Activated CD8-positive, alpha-beta T cell treated with anti-CD3 and anti-CD28 coated beads for 36 hours (primary cell): ENCODE data around the gene FMOD. TPM values are rescaled to one million over a fixed set of nuclear protein-coding genes. Genes with fewer than 3 reads are reported as not detected.
A peak's percentile ranks its signal among the peaks of the same experiment; 100 is the strongest.

Experiments used
- ATAC-seq: fragments of 200-7000 bp; cut with Tn5 transposase; one replicate; pipeline ENCODE4 v1.10.0; 2021; ENCODE audit warnings: mild to moderate bottlenecking, moderate library complexity
- CTCF ChIA-PET: fragments of 350-600 bp; sonication (Branson Sonifier 250); formaldehyde crosslinking; loops from one replicate; lab custom pipeline; 2021; ENCODE audit warnings: antibody characterized with exemption; lab: Charles Lee
- POLR2A ChIA-PET: fragments of 350-600 bp; sonication (Branson Sonifier 250); formaldehyde crosslinking; loops from one replicate; lab custom pipeline; 2021; ENCODE audit warnings: antibody characterized with exemption; lab: Charles Lee
- DNase-seq: peaks from one replicate; pipeline ENCODE4 v3.0.0-alpha.2; 2020
- H3K27ac Mint-ChIP-seq: one replicate; pipeline ENCODE4 v1.8.0; 2021; ENCODE audit warnings: mild to moderate bottlenecking, mixed read lengths
- H3K27me3 Mint-ChIP-seq: one replicate; pipeline ENCODE4 v1.8.0; 2021; ENCODE audit warnings: mixed read lengths
- H3K36me3 Mint-ChIP-seq: one replicate; pipeline ENCODE4 v1.8.0; 2021; ENCODE audit warnings: low read depth, mixed read lengths
- H3K4me1 Mint-ChIP-seq: one replicate; pipeline ENCODE4 v1.8.0; 2021; ENCODE audit warnings: low read depth, mixed read lengths
- H3K4me3 Mint-ChIP-seq: one replicate; pipeline ENCODE4 v1.8.0; 2021; ENCODE audit warnings: mild to moderate bottlenecking, moderate library complexity, mixed read lengths
- H3K9me3 Mint-ChIP-seq: one replicate; pipeline ENCODE4 v1.8.0; 2021; ENCODE audit warnings: mixed read lengths
- intact Hi-C: fragments of 100-400 bp; cut with micrococcal nuclease; formaldehyde crosslinking; loops from one replicate; pipeline ENCODE4 v1.10.0; 2022
- total RNA-seq, 2 experiments: library from RNA; stranded (reverse); gene quantifications; one replicate each; pipeline ENCODE4 v1.2.3, GENCODE V29; 2021
- TF ChIP-seq, protein P1 (sequence below): fragments of 200-600 bp; IDR thresholded peaks from one replicate; pipeline ENCODE4 v1.8.0; 2022; ENCODE audit warnings: antibody characterized with exemption, mild to moderate bottlenecking

FMOD gene
- total RNA-seq, 2 experiments from 2014 or later, result 1.4 to 2.4 TPM

DNA sequence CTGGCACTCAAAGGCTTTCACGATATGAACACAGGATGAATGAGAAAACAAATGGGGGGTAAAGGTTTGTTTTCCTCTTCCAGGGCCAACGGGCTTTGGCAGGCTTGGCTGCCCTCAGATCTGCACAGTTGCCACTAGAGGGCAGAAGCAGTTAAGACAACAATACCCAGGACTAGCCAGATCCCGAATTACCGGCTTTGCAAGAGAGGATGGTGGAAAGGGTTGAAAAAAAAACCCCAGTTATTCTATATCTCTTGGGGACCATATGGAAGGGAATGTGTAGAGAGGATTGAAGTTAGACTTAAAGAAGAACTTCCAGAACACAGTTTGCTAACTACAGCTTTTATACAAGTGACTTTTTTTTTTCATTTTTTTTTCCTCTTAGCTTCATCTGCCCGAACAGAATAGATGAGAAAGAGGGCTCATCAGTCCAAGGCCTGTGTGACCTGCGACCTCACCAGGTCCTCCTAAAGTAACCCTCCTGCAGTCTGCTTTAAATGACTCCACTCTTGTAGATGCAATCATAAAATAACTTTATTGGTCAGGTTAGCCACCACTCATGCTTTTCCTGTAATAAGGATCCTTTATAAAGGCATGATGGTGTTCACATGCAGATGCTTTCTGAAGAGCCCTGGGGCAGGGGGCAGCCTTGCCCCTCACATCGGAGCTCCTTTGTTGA is 10.7 kb downstream of the FMOD start:
- intact Hi-C loops, result loop anchor here (2.0 to 10.0 kb wide), 2 partner anchors 147 to 365 kb away; no protein-coding TSS in a partner anchor
- Mint-ChIP-seq H3K27me3 (peaks cover 11% of the 10 kb centered on the region), H3K36me3 (no peaks in the 10 kb centered on the region), H3K4me3 (no peak overlapping the region), H3K9me3 (no peaks in the 10 kb centered on the region), H3K27ac (no peak overlapping the region), H3K4me1 (peaks cover 17% of the 10 kb centered on the region)
- ChIA-PET POLR2A (interaction anchor here (0.6 to 1.5 kb wide), 4 partner anchors 10 to 199 kb away, joined by 3 to 4 read pairs (median 3); no protein-coding TSS in a partner anchor), CTCF (interaction anchor here (0.5 to 24.8 kb wide), 34 partner anchors 8 to 353 kb away, joined by 3 to 1114 read pairs (median 4); partner anchors contain the start of genes BTG2, FMOD, OPTC and PRELP)
- DNase-seq, result peak; percentile 71
- TF ChIP-seq, protein P1, sequence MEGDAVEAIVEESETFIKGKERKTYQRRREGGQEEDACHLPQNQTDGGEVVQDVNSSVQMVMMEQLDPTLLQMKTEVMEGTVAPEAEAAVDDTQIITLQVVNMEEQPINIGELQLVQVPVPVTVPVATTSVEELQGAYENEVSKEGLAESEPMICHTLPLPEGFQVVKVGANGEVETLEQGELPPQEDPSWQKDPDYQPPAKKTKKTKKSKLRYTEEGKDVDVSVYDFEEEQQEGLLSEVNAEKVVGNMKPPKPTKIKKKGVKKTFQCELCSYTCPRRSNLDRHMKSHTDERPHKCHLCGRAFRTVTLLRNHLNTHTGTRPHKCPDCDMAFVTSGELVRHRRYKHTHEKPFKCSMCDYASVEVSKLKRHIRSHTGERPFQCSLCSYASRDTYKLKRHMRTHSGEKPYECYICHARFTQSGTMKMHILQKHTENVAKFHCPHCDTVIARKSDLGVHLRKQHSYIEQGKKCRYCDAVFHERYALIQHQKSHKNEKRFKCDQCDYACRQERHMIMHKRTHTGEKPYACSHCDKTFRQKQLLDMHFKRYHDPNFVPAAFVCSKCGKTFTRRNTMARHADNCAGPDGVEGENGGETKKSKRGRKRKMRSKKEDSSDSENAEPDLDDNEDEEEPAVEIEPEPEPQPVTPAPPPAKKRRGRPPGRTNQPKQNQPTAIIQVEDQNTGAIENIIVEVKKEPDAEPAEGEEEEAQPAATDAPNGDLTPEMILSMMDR, result peak; percentile 91
- peak; percentile 81 for ATAC-seq

DNA sequence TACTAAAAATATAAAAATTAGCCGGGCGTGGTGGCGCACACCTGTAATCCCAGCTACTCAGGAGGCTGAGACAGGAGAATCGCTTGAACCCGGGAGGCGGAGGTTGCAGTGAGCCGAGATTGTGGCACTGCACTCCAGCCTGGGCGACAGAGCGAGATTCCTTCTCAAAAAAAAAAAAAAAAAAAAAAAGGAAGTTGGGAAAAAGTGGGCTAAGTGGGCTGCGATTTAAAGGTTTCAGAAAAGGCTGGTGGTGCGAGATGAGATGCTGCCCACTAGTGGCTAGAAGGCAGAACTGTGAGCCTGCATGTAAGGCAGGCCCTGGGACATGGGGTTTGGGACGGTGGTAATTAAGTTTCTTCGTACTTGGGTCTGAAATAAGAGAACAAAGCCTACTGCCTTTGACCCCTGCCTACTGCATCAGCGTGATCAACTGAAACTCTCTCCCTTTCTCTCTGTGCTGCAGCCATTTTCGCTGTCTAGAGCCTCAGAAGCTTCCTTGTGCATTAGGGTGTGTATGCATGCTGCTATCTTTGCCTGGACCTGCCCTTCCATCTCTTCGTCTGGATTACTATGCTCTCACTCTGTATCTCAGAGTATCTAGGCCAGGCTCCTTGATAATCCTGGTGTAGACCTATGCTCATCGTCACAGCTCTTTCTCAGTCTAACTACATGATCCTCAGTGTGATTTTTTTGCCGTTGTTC is 12.4 kb downstream of the FMOD start:
- H3K4me3 Mint-ChIP-seq, result no peak overlapping the region
- POLR2A ChIA-PET, result interaction anchor here (4.7 kb wide), 1 partner anchor 69 kb away, joined by 31 read pairs; no protein-coding TSS in a partner anchor
- H3K27ac Mint-ChIP-seq, result no peak overlapping the region
- ATAC-seq (peak; percentile 77), DNase-seq (peak; percentile 76)
- CTCF ChIA-PET, result interaction anchor here (0.7 to 24.8 kb wide), 15 partner anchors 6 to 299 kb away, joined by 3 to 1114 read pairs (median 12); partner anchors contain the start of genes BTG2 and FMOD
- TF ChIP-seq, protein P1, result peak; percentile 88
- H3K4me1 Mint-ChIP-seq, result peaks cover 17% of the 10 kb centered on the region
- peaks cover 11% of the 10 kb centered on the region for H3K27me3 Mint-ChIP-seq
- intact Hi-C loops, result loop anchor here (1.0 kb wide), 1 partner anchor 65 kb away; no protein-coding TSS in a partner anchor
- no peaks in the 10 kb centered on the region for H3K36me3 Mint-ChIP-seq
- H3K9me3 Mint-ChIP-seq, result no peaks in the 10 kb centered on the region

DNA sequence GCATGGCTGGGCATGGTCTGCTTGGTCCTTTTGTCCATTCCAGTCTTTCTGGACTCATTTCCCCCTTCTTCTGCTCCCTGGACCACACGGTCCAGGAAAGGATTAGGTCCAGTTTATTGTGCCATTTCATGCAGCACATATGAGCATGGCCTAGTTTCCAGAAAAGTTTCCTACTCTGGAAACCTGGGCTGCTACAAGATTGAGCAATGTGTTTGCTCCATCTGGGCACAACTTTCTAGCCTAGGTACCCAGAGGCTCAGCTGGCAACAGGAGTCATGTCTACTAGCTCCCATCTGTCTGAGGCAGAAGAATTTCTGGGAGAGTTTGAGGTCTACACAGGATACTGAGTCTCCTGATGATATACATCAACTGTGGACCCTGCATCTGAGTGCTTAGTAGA is 14.8 kb downstream of the FMOD start:
- CTCF ChIA-PET, result interaction anchor here (0.6 to 24.8 kb wide), 11 partner anchors 9 to 171 kb away, joined by 3 to 1114 read pairs (median 21); partner anchors contain the start of genes BTG2 and FMOD
- POLR2A ChIA-PET, result interaction anchor here (0.7 to 5.5 kb wide), 6 partner anchors 8 to 67 kb away, joined by 3 to 31 read pairs (median 6); partner anchors contain the start of gene BTG2
- intact Hi-C loops, result no loop called here

DNA sequence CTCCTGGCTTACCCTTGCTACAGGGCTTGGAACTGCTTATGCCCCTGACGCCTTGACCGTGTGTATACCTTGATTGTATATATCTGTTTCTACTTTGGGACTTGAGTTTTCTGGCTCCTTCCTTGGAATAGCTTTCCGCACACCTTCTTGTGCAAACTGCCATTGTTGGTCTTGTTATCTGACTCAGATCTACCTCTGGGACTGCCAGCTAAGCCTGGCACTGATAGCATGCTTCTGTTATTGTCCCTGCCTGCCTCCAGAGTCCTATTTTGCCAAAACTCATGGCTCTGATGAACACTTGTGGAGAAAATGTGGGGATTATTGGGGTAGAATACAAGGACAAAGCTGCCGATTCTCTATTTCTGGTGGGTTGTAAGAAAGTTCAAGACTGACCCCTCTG is 15.4 kb downstream of the FMOD start:
- Mint-ChIP-seq H3K36me3 (no peaks in the 10 kb centered on the region), H3K27me3 (peaks cover 2% of the 10 kb centered on the region), H3K4me3 (no peak overlapping the region), H3K9me3 (no peaks in the 10 kb centered on the region), H3K4me1 (peaks cover 19% of the 10 kb centered on the region), H3K27ac (peak overlapping the region; percentile 26)
- CTCF ChIA-PET, result interaction anchor here (1.4 to 24.8 kb wide), 8 partner anchors 9 to 152 kb away, joined by 5 to 1114 read pairs (median 93); partner anchors contain the start of genes BTG2 and FMOD
- POLR2A ChIA-PET, result interaction anchor here (0.6 to 5.5 kb wide), 7 partner anchors 10 to 307 kb away, joined by 3 to 31 read pairs (median 4); partner anchors contain the start of gene BTG2
- TF ChIP-seq, protein P1, result no peak
- ATAC-seq (no peak), DNase-seq (no peak)
- intact Hi-C loops, result no loop called here

More for the DNA sequence above, 14.8 kb downstream of the FMOD start:
- TF ChIP-seq, protein P1, result no peak
- H3K9me3 Mint-ChIP-seq, result no peaks in the 10 kb centered on the region
- H3K4me3 Mint-ChIP-seq, result no peak overlapping the region
- H3K27me3 Mint-ChIP-seq, result peaks cover 6% of the 10 kb centered on the region
- H3K27ac Mint-ChIP-seq, result peak overlapping the region; percentile 26
- ATAC-seq, result no peak
- no peaks in the 10 kb centered on the region for H3K36me3 Mint-ChIP-seq
- no peak for DNase-seq
- H3K4me1 Mint-ChIP-seq, result peaks cover 18% of the 10 kb centered on the region
